ENCODE results near the gene TPST2. TPM values are rescaled to one million over a fixed set of nuclear protein-coding genes. Genes with fewer than 3 reads are reported as not detected.
A peak's percentile ranks its signal among the peaks of the same experiment; 100 is the strongest.

The TPST2 gene
- total and polyA plus RNA-seq, 4 donors = 10.5 to 21.3 (median 14.6) TPM

DNA sequence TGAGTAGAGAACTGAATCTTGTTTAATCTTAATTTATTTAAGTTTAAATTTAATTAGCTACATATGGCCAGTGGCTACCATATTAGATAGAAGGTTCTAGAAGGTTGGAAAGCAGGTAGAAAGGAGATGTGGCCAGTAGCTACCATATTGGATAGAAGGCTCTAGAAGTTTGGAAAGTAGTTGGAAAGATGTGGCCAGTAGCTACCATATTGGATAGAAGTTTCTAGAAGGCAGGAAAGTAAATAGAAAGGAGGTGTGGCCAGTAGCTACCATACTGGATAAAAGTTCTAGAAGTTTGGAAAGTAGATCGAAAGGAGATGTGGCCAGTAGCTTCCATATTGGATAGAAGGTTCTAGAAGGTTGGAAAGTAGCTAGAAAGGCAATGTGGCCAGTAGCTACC, 34.1 kb upstream of the TPST2 start:
- no peak for DNase-seq (ENCODE audit: low read depth in 4 of 6, low spot score in 6 of 6)
- Histone ChIP-seq H3K36me3 (ENCODE audit: control insufficient read depth, insufficient read depth, low read length) (no peaks in the 10 kb centered on the region), H3K27ac (ENCODE audit: low read depth, low read length) (no peak overlapping the region), H3K4me1 (ENCODE audit: control insufficient read depth, insufficient read depth, low read length) (peaks cover 5% of the 10 kb centered on the region), H3K27me3 (ENCODE audit: control insufficient read depth, insufficient read depth, low read length) (no peaks in the 10 kb centered on the region), H3K4me3 (ENCODE audit: low read depth, low read length) (no peak overlapping the region), H3K9me3 (ENCODE audit: control insufficient read depth, insufficient read depth, low read length) (no peaks in the 10 kb centered on the region)
- 95% methylated on average over 1 of the region's 1 CpG for WGBS (ENCODE audit: insufficient coverage)

DNA sequence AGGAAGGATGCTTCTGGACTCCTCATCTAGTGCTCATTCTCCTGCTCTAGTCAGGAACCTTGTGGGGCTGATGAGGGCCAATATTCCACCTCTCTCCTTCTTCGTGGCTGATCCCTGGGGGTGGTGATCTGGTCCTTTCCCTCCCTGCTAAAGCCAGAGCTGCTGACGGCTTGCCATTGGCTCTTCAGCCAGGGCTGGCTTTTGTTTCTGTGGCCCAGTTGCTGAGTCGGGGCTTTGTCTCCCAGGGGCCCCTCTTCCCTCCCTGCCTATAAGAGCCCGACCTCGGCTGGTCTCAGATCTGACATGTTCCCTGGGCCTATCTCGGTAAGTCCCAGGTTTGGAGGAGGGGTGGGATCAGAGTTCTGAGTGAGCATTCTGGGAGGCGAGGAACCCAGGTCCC, 31.7 kb upstream of the TPST2 start, which contains the start of gene CRYBA4:
Gene CRYBA4, plus strand, starts transcription at position 301 of the 400 bp plus-strand sequence. CDS start 634 bp downstream, outside the sequence.
- Histone ChIP-seq H3K27ac (ENCODE audit: low read depth, low read length) (no peak within 1 kb of the TSS), H3K4me1 (ENCODE audit: control insufficient read depth, insufficient read depth, low read length) (peaks cover 13% of the 10 kb centered on the region), H3K27me3 (ENCODE audit: control insufficient read depth, insufficient read depth, low read length) (no peaks in the 10 kb centered on the region), H3K4me3 (ENCODE audit: low read depth, low read length) (no peak within 1 kb of the TSS), H3K9me3 (ENCODE audit: control insufficient read depth, insufficient read depth, low read length) (no peaks in the 10 kb centered on the region), H3K36me3 (ENCODE audit: control insufficient read depth, insufficient read depth, low read length) (no peaks in the 10 kb centered on the region)
- WGBS (ENCODE audit: insufficient coverage) = 70% methylated on average over 2 of the region's 7 CpGs
- no peak for DNase-seq (ENCODE audit: low read depth in 4 of 6, low spot score in 6 of 6)

DNA sequence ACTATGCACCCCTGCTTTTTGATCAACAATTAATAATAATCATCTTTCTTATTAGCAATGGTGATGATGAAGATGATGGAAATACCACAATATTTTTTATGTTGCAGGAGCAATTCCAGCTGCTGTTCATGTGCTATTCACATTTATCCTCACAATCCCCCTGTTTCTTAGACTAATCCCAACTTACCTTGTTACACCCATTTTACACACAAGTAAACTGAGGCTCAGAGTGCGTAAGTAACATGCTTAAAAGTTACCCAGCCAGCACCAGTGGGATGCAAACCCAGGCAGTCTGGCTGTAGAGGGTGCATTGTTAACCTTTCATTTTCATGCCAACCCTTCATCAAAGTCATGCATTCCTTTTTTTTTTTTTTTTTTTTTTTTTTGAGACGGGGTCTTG, 30.3 kb upstream of the TPST2 start:
- WGBS (ENCODE audit: insufficient coverage) = no CpG with 5 or more reads among the region's 2 CpGs
- Histone ChIP-seq H3K27ac (ENCODE audit: low read depth, low read length) (no peak overlapping the region), H3K9me3 (ENCODE audit: control insufficient read depth, insufficient read depth, low read length) (no peaks in the 10 kb centered on the region), H3K4me1 (ENCODE audit: control insufficient read depth, insufficient read depth, low read length) (peaks cover 13% of the 10 kb centered on the region), H3K4me3 (ENCODE audit: low read depth, low read length) (no peak overlapping the region), H3K27me3 (ENCODE audit: control insufficient read depth, insufficient read depth, low read length) (no peaks in the 10 kb centered on the region), H3K36me3 (ENCODE audit: control insufficient read depth, insufficient read depth, low read length) (no peaks in the 10 kb centered on the region)
- no peak for DNase-seq (ENCODE audit: low read depth in 4 of 6, low spot score in 6 of 6)

DNA sequence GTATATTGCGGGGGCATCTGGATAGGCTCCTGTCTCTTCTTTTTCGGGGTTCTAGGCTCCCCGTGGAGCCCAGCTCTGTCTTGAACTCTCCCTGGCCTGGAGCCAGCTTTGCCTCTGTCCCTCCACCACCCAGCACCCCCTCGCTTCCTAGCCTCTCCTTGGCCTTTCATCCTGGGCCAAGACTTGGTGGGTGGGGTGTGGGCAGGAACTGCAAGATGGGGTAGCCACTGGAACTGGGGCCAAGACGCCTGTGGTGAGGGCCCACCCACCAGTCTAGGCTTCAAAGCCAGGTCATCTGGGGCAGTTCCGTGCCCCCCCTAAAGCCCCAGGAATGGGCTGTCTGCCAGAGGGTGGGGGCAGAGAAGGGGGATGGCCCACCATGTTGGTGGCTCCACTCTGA, 29.6 kb upstream of the TPST2 start:
- Histone ChIP-seq H3K36me3 (ENCODE audit: control insufficient read depth, insufficient read depth, low read length) (no peaks in the 10 kb centered on the region), H3K4me1 (ENCODE audit: control insufficient read depth, insufficient read depth, low read length) (peaks cover 13% of the 10 kb centered on the region), H3K27me3 (ENCODE audit: control insufficient read depth, insufficient read depth, low read length) (peaks cover 1% of the 10 kb centered on the region), H3K9me3 (ENCODE audit: control insufficient read depth, insufficient read depth, low read length) (no peaks in the 10 kb centered on the region), H3K4me3 (ENCODE audit: low read depth, low read length) (no peak overlapping the region), H3K27ac (ENCODE audit: low read depth, low read length) (no peak overlapping the region)
- 73% methylated on average over 3 of the region's 6 CpGs for WGBS (ENCODE audit: insufficient coverage)
- DNase-seq (ENCODE audit: low read depth in 4 of 6, low spot score in 6 of 6) = peak in 1 of 6 donors; percentile 49

DNA sequence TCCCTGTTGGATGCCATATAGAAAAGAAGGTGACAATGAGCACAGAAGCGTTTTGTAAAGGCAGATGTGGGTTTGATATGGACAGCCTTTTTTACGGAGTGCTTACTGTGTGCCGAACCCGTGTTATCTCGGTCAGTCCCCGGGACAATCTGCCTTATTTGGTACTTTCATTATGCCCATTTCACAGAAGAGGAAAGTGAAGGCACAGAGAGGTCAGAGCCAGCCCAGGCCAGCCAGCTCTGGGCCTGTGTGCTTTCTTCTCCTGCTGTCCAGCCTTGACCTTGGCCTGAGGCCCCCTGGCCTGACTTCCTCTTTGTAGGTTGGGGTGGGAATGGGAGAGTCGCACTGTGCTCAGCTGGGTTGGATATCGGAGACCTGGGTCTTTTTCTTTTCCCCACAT, 28.5 kb upstream of the TPST2 start:
- DNase-seq (ENCODE audit: low read depth in 4 of 6, low spot score in 6 of 6) = no peak
- Histone ChIP-seq H3K36me3 (ENCODE audit: control insufficient read depth, insufficient read depth, low read length) (no peaks in the 10 kb centered on the region), H3K27ac (ENCODE audit: low read depth, low read length) (no peak overlapping the region), H3K9me3 (ENCODE audit: control insufficient read depth, insufficient read depth, low read length) (no peaks in the 10 kb centered on the region), H3K4me3 (ENCODE audit: low read depth, low read length) (no peak overlapping the region), H3K27me3 (ENCODE audit: control insufficient read depth, insufficient read depth, low read length) (peaks cover 10% of the 10 kb centered on the region), H3K4me1 (ENCODE audit: control insufficient read depth, insufficient read depth, low read length) (peaks cover 13% of the 10 kb centered on the region)
- 80% methylated on average over 5 of the region's 8 CpGs for WGBS (ENCODE audit: insufficient coverage)

DNA sequence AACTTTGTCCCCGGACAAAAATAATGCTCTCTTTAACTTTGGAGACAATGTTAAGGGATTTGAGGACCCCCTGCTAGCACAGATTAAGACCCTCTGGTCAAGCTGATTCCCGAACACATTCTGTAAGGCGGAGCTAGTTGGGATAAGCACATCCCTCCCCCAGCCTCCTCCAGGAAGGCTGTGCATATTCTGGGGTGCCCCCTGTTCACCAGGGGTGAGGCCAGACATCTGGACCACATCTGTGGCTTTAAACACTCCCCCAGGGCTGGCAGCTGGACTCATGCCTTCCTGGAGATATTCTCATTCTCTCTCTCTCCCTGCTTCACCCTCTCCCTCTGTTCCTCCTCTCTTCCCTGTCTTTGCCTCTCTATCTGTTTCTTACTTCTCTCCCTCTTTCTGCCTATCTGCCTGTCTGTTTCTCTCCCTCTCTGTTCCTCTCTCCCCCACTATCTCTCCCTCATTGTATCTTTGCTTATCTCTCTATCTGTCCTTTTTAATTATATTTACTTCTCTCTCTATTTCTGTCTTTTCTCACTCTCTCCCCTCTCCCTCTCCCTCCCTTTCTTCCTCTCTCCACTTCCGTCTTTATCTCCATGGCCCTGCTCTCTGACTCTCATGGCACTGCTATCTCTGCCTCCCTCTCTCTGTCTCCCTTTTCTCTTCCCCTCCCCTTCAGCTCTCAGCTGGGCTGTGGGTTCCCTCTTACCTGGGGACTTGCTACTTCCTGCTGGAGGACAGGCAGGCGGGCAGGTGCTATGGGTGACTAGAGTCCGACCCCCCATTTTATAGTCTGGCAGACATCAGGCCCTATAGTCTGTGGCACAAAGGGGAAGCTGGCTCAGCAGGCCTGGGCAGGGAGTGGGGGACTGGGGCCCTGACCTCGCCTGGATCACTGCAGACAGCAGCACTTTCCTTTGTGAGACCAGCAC, 27.6 kb upstream of the TPST2 start, which contains the start of gene CRYBB1:
Gene CRYBB1, minus strand, starts transcription at position 757 of the 929 bp plus-strand sequence. CDS start 1,708 bp downstream, outside the sequence.
- Histone ChIP-seq H3K27ac (ENCODE audit: low read depth, low read length) (no peak within 1 kb of the TSS), H3K36me3 (ENCODE audit: control insufficient read depth, insufficient read depth, low read length) (no peaks in the 10 kb centered on the region), H3K4me3 (ENCODE audit: low read depth, low read length) (no peak within 1 kb of the TSS), H3K27me3 (ENCODE audit: control insufficient read depth, insufficient read depth, low read length) (peaks cover 18% of the 10 kb centered on the region), H3K4me1 (ENCODE audit: control insufficient read depth, insufficient read depth, low read length) (peaks cover 13% of the 10 kb centered on the region), H3K9me3 (ENCODE audit: control insufficient read depth, insufficient read depth, low read length) (no peaks in the 10 kb centered on the region)
- 60% methylated on average over 5 of the region's 7 CpGs for WGBS (ENCODE audit: insufficient coverage)
- no peak for DNase-seq (ENCODE audit: low read depth in 4 of 6, low spot score in 6 of 6)

DNA sequence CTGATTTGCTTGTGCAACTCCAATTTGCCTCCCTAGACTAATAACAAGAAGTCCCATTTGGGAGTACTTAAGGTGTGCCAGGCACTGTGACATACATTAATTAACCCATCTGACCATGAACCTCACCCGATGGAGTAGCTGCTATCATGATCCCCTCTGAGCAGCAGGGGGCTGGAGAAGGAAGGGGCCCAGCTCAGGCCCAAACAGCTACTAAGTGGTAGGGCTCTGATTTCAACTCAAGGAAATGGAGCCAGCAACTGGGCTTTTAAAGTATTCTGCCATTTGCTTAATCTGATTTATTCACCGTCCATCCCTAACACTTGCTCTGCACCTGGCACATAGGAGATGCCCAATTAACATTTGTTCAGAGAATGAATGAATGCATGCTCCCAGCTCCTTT, 26.7 kb upstream of the TPST2 start:
- H3K27me3 ChIP-seq (ENCODE audit: control insufficient read depth, insufficient read depth, low read length) = peaks cover 21% of the 10 kb centered on the region
- H3K27ac ChIP-seq (ENCODE audit: low read depth, low read length) = no peak overlapping the region
- WGBS (ENCODE audit: insufficient coverage) = 29% methylated on average over 1 of the region's 2 CpGs
- no peak overlapping the region for H3K4me3 ChIP-seq (ENCODE audit: low read depth, low read length)
- DNase-seq (ENCODE audit: low read depth in 4 of 6, low spot score in 6 of 6) = peak in 1 of 6 donors; percentile 24
- no peaks in the 10 kb centered on the region for H3K9me3 ChIP-seq (ENCODE audit: control insufficient read depth, insufficient read depth, low read length)
- peaks cover 13% of the 10 kb centered on the region for H3K4me1 ChIP-seq (ENCODE audit: control insufficient read depth, insufficient read depth, low read length)
- H3K36me3 ChIP-seq (ENCODE audit: control insufficient read depth, insufficient read depth, low read length) = no peaks in the 10 kb centered on the region

DNA sequence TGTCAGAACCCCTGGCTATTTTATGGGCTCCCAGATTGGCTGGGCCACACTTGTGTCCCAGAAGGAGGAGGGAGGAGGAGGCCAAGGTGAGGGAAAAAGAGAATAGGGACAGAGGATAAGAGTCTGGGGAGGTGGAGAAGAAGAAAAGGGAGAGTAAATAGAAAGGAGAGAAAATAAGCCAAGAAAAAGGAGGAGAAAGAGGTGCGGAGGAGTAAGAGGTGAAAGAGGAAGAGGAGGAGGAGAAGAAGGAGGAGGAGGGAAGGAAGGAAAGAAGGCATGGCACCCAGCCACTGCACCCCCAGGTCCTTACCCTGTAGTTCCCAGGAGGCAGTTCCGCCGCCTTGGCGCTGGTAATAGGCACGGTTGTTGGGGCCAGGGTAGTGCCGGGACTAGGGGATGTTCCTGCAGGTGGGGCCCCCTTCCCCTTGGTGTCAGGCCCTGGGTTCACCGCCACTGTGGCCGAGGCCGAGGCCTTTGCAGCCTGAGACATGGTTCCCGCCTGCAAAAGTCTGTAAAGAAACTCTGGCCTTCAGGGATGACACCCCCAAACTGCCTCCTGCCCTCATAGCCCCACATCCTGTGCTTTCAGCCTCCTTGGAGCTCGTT, 26.0 kb upstream of the TPST2 start:
- Histone ChIP-seq H3K4me3 (ENCODE audit: low read depth, low read length) (no peak overlapping the region), H3K4me1 (ENCODE audit: control insufficient read depth, insufficient read depth, low read length) (peaks cover 13% of the 10 kb centered on the region), H3K27me3 (ENCODE audit: control insufficient read depth, insufficient read depth, low read length) (peaks cover 21% of the 10 kb centered on the region), H3K27ac (ENCODE audit: low read depth, low read length) (no peak overlapping the region), H3K9me3 (ENCODE audit: control insufficient read depth, insufficient read depth, low read length) (no peaks in the 10 kb centered on the region), H3K36me3 (ENCODE audit: control insufficient read depth, insufficient read depth, low read length) (no peaks in the 10 kb centered on the region)
- WGBS (ENCODE audit: insufficient coverage) = 74% methylated on average over 11 of the region's 11 CpGs
- DNase-seq (ENCODE audit: low read depth in 4 of 6, low spot score in 6 of 6) = no peak

DNA sequence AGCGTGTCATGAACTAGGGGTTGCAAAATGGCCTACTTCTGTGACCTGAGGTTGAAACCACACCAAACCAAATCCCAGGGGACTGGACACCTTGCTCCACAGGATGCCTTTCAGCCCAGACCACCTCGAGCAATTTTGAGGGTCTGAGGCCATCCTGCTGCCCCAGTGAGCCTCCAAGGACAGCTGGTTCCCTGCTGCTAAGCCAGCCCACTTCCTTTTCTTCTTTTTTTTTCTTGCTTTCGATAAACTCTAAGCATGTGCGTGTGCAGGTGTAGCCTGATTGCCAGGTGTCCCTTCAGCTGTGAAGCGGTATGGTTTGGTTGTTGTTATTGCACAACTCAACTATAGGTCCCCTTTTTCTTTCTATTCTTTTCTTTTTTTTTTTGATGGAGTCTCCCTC, 25.2 kb upstream of the TPST2 start:
- DNase-seq (ENCODE audit: low read depth in 4 of 6, low spot score in 6 of 6) = no peak
- Histone ChIP-seq H3K4me1 (ENCODE audit: control insufficient read depth, insufficient read depth, low read length) (peaks cover 16% of the 10 kb centered on the region), H3K9me3 (ENCODE audit: control insufficient read depth, insufficient read depth, low read length) (no peaks in the 10 kb centered on the region), H3K27ac (ENCODE audit: low read depth, low read length) (no peak overlapping the region), H3K36me3 (ENCODE audit: control insufficient read depth, insufficient read depth, low read length) (no peaks in the 10 kb centered on the region), H3K27me3 (ENCODE audit: control insufficient read depth, insufficient read depth, low read length) (peaks cover 21% of the 10 kb centered on the region), H3K4me3 (ENCODE audit: low read depth, low read length) (no peak overlapping the region)
- WGBS (ENCODE audit: insufficient coverage) = 55% methylated on average over 2 of the region's 5 CpGs
